K562 treated with DMSO at 1 percent for 12 hours (cell line): ENCODE results near the gene CEP170. TPM values are rescaled to one million over a fixed set of nuclear protein-coding genes. Genes with fewer than 3 reads are reported as not detected.

ENCODE experiments used
- total RNA-seq: library from RNA; unstranded; fragments of 300-600 nt; gene quantifications from 2 replicates; pipeline ENCODE4 v1.2.3, GENCODE V29; 2022; ENCODE audit not compliant: insufficient read depth

Gene CEP170
- total RNA-seq, result 10.0 and 33.2 TPM in 2 replicates

DNA sequence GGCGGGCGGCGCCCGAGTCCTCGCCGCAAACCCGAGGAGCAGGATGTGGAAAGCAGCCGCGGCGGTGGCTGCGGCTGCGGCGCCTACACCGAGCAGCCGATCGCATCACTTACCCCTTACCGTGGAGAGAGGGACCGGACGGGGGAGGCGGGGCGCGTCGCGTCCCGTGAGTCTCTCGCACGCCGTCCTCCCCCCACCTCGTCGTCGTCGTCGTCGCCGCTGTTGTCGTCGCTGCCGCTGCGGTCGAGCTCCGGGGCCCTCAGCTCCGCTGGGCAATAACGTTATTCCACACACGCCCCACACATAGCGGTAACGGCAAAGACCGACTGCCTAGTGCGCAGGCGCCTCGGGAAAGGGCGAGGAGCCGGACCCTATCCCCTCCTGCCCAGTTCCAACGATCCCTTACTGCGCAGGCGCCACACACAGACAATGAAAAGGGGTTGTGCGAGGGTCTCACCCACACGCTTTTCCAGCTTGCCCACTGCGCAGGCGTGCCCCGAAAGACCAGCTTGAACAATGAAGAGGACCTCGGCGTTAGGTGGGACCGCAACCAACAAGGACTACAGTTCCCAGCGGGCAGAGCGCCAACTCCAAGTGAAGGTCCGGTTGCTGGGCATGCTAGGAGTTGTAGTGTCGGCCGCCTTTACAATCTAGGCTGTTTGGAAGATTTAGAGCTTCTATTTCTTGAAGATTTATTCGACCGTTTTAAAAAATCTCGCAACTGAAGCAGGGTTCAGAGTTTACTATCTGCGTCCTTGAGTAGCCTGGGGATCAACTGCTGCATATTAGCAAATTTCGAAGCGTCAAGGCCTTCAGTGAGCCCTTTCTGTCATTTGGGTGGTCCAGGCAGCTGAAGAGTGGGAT lies at the start of gene CEP170:
CEP170 (minus strand) TSS at position 355 of the 864 bp plus-strand sequence. CDS start 30,001 bp downstream, outside the sequence.

GRCh38 chr1:243255791-243256512 lies 871 bp upstream of the CEP170 start, which contains the start of gene SDCCAG8:
TSS of gene SDCCAG8 (plus strand) at chr1:243256041. CDS start at chr1:243256174, 133 bp downstream.

Other genes starting within 250 kb of the CEP170 start
- 10.4 and 16.2 TPM in 2 replicates for gene SDCCAG8, start 760 bp upstream of the CEP170 start, total RNA-seq